ENCODE measurements around the gene B4GALT7.
A peak's percentile ranks its signal among the peaks of the same experiment; 100 is the strongest.

Gene B4GALT7

GRCh38 chr5:177578316-177578715 lies 21.6 kb upstream of the B4GALT7 start:
- no peak for TF ChIP-seq CTCF (IDR thresholded peaks at IDR 0.05; ENCODE audit: extremely low read depth, missing control alignments)
- no peak for DNase-seq (ENCODE audit: low spot score)

GRCh38 chr5:177588413-177588909 lies 11.5 kb upstream of the B4GALT7 start:
- TF ChIP-seq CTCF (IDR thresholded peaks at IDR 0.05; ENCODE audit: extremely low read depth, missing control alignments), result no peak
- no peak for DNase-seq (ENCODE audit: low spot score)

- no peak for DNase-seq (ENCODE audit: low spot score)
- no peak for TF ChIP-seq CTCF (IDR thresholded peaks at IDR 0.05; ENCODE audit: extremely low read depth, missing control alignments)
These were observed 9.5 kb upstream of the B4GALT7 start for GRCh38 chr5:177590406-177590805.

GRCh38 chr5:177591690-177592009 lies 8.3 kb upstream of the B4GALT7 start:
- DNase-seq (ENCODE audit: low spot score), result no peak
- TF ChIP-seq CTCF (IDR thresholded peaks at IDR 0.05; ENCODE audit: extremely low read depth, missing control alignments), result no peak

- TF ChIP-seq CTCF (IDR thresholded peaks at IDR 0.05; ENCODE audit: extremely low read depth, missing control alignments), result no peak
- DNase-seq (ENCODE audit: low spot score), result peak; percentile 93
These were observed 7.7 kb upstream of the B4GALT7 start, which contains the start of gene TMED9 for GRCh38 chr5:177592010-177592834. Gene TMED9, plus strand, starts transcription at chr5:177592203. Its CDS starts 12 bp downstream, at chr5:177592215.

GRCh38 chr5:177592905-177593304 lies 7.0 kb upstream of the B4GALT7 start:
- DNase-seq (ENCODE audit: low spot score), result no peak
- no peak for TF ChIP-seq CTCF (IDR thresholded peaks at IDR 0.05; ENCODE audit: extremely low read depth, missing control alignments)

GRCh38 chr5:177593511-177593910 lies 6.4 kb upstream of the B4GALT7 start:
- TF ChIP-seq CTCF (IDR thresholded peaks at IDR 0.05; ENCODE audit: extremely low read depth, missing control alignments), result no peak
- no peak for DNase-seq (ENCODE audit: low spot score)
